ENCODE data around the gene UTS2B. TPM values are rescaled to one million over a fixed set of nuclear protein-coding genes. Genes with fewer than 3 reads are reported as not detected.

Gene UTS2B
- total RNA-seq, 2 experiments from 2014 or later = not detected

DNA sequence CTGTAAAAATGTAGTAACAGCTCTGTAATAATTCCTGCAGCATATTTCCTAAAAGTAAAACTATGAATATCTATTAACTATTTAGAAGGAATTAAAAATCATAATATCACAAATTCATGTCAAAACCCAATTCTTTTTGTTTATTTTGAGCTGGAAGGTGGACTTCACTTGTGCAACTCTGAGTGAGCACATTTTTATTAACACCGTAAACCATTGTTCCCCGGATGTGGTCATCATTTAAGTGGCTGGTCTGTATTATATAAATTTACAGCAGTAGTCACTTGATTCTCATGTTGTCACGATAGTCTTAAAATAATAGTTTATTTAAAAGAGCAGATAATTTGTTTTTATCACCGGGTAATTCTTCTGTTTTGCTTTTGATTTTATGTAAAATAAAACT is 43.0 kb upstream of the UTS2B start:
- Mint-ChIP-seq H3K36me3 (ENCODE audit: low read depth) (peaks cover 2% of the 10 kb centered on the region), H3K27ac (no peak overlapping the region), H3K4me1 (ENCODE audit: low read depth) (peaks cover 3% of the 10 kb centered on the region), H3K4me3 (no peak overlapping the region), H3K27me3 (no peaks in the 10 kb centered on the region), H3K9me3 (no peaks in the 10 kb centered on the region)
- CTCF ChIA-PET = no interaction called here
- POLR2A ChIA-PET = no interaction called here
- TF ChIP-seq, protein P1, sequence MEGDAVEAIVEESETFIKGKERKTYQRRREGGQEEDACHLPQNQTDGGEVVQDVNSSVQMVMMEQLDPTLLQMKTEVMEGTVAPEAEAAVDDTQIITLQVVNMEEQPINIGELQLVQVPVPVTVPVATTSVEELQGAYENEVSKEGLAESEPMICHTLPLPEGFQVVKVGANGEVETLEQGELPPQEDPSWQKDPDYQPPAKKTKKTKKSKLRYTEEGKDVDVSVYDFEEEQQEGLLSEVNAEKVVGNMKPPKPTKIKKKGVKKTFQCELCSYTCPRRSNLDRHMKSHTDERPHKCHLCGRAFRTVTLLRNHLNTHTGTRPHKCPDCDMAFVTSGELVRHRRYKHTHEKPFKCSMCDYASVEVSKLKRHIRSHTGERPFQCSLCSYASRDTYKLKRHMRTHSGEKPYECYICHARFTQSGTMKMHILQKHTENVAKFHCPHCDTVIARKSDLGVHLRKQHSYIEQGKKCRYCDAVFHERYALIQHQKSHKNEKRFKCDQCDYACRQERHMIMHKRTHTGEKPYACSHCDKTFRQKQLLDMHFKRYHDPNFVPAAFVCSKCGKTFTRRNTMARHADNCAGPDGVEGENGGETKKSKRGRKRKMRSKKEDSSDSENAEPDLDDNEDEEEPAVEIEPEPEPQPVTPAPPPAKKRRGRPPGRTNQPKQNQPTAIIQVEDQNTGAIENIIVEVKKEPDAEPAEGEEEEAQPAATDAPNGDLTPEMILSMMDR (IDR thresholded peaks at IDR 0.05) = no peak
- ATAC-seq (no peak), DNase-seq (no peak)
- intact Hi-C loops (cut with micrococcal nuclease) = no loop called here

- ATAC-seq = no peak
- Mint-ChIP-seq H3K36me3 (ENCODE audit: low read depth) (peaks cover 2% of the 10 kb centered on the region), H3K27me3 (no peaks in the 10 kb centered on the region), H3K4me1 (ENCODE audit: low read depth) (no peaks in the 10 kb centered on the region), H3K27ac (no peak overlapping the region), H3K9me3 (no peaks in the 10 kb centered on the region), H3K4me3 (no peak overlapping the region)
- ChIA-PET POLR2A (no interaction called here), CTCF (no interaction called here)
- intact Hi-C loops (cut with micrococcal nuclease) = no loop called here
- TF ChIP-seq, protein P1 (IDR thresholded peaks at IDR 0.05) = no peak
- DNase-seq = no peak
Measured at GRCh38 chr3:191372122-191372521, 41.8 kb upstream of the UTS2B start.

GRCh38 chr3:191369616-191370010 is 39.3 kb upstream of the UTS2B start:
- TF ChIP-seq, protein P1 (IDR thresholded peaks at IDR 0.05) = no peak
- H3K9me3 Mint-ChIP-seq = no peaks in the 10 kb centered on the region
- H3K4me1 Mint-ChIP-seq (ENCODE audit: low read depth) = no peaks in the 10 kb centered on the region
- no peak for DNase-seq
- intact Hi-C loops (cut with micrococcal nuclease) = no loop called here
- no peak overlapping the region for H3K27ac Mint-ChIP-seq
- CTCF ChIA-PET = no interaction called here
- H3K4me3 Mint-ChIP-seq = no peak overlapping the region
- no peak for ATAC-seq
- POLR2A ChIA-PET = no interaction called here
- no peaks in the 10 kb centered on the region for H3K27me3 Mint-ChIP-seq
- H3K36me3 Mint-ChIP-seq (ENCODE audit: low read depth) = peaks cover 2% of the 10 kb centered on the region

- Mint-ChIP-seq H3K9me3 (no peaks in the 10 kb centered on the region), H3K4me1 (ENCODE audit: low read depth) (no peaks in the 10 kb centered on the region), H3K27ac (no peak overlapping the region), H3K4me3 (no peak overlapping the region), H3K36me3 (ENCODE audit: low read depth) (peaks cover 2% of the 10 kb centered on the region), H3K27me3 (no peaks in the 10 kb centered on the region)
- POLR2A ChIA-PET = no interaction called here
- TF ChIP-seq, protein P1 (IDR thresholded peaks at IDR 0.05) = no peak
- ATAC-seq = no peak
- CTCF ChIA-PET = no interaction called here
- no peak for DNase-seq
- intact Hi-C loops (cut with micrococcal nuclease) = no loop called here
Measured at GRCh38 chr3:191368755-191369615, 38.7 kb upstream of the UTS2B start.

- no peaks in the 10 kb centered on the region for H3K4me1 Mint-ChIP-seq (ENCODE audit: low read depth)
- ChIA-PET POLR2A (no interaction called here), CTCF (no interaction called here)
- DNase-seq (no peak), ATAC-seq (no peak)
- no peaks in the 10 kb centered on the region for H3K27me3 Mint-ChIP-seq
- peaks cover 2% of the 10 kb centered on the region for H3K36me3 Mint-ChIP-seq (ENCODE audit: low read depth)
- H3K4me3 Mint-ChIP-seq = no peak overlapping the region
- intact Hi-C loops (cut with micrococcal nuclease) = no loop called here
- no peaks in the 10 kb centered on the region for H3K9me3 Mint-ChIP-seq
- TF ChIP-seq, protein P1 (IDR thresholded peaks at IDR 0.05) = no peak
- H3K27ac Mint-ChIP-seq = no peak overlapping the region
Measured at GRCh38 chr3:191366675-191367074, 36.3 kb upstream of the UTS2B start.
